Esophagus muscularis mucosa (tissue), 4 donors: ENCODE measurements around the gene OSBPL3. TPM values are rescaled to one million over a fixed set of nuclear protein-coding genes. Genes with fewer than 3 reads are reported as not detected.
A peak's percentile ranks its signal among the peaks of the same experiment; 100 is the strongest.

ENCODE experiments used
- DNase-seq: peaks from one replicate; pipeline ENCODE4 v3.0.0-alpha.2; 2017; ENCODE audit errors: extremely low spot score
- H3K27ac ChIP-seq, 4 donors: fragments of 200-600 bp; sonication (generic); replicated peaks in 1 of 4; 1 replicate in 3 of 4; 2 replicates in 1 of 4; pipeline ENCODE4 v1.5.1; 2016 to 2019; ENCODE audit warnings: mild to moderate bottlenecking in 1 of 4
- H3K27me3 ChIP-seq, 4 donors: fragments of 200-600 bp; sonication (generic); one replicate each; pipeline versions ENCODE4 v1.5.1 to v1.6.0; 2016 to 2019
- H3K36me3 ChIP-seq, 4 donors: fragments of 200-600 bp; sonication (generic); one replicate each; pipeline ENCODE4 v1.5.1; 2016 to 2019
- H3K4me1 ChIP-seq, 4 donors: fragments of 200-600 bp; sonication (generic); one replicate each; pipeline ENCODE4 v1.5.1; 2016 to 2019
- H3K4me3 ChIP-seq, 4 donors: fragments of 200-600 bp; sonication (generic); 1 replicate in 2 of 4; 2 replicates in 2 of 4; pipeline ENCODE4 v1.5.1; 2016 to 2019; ENCODE audit warnings: mild to moderate bottlenecking in 4 of 4, moderate library complexity in 1 of 4
- H3K9me3 ChIP-seq, 4 donors: fragments of 200-600 bp; sonication (generic); 1 replicate in 3 of 4; 2 replicates in 1 of 4; pipeline ENCODE4 v1.5.1; 2016 to 2019
- CTCF ChIP-seq, 3 experiments: fragments of 200-600 bp in 2 of 3; fragments of 450-650 bp in 1 of 3; sonication (generic) in 2 of 3; IDR thresholded peaks; one replicate each; pipeline ENCODE4 v1.5.1; 2017 to 2019; ENCODE audit warnings: antibody characterized with exemption in 3 of 3, mild to moderate bottlenecking in 2 of 3, moderate library complexity in 1 of 3
- EP300 ChIP-seq: sonication (generic); formaldehyde crosslinking; IDR thresholded peaks from one replicate; pipeline ENCODE4 v1.6.1; 2017; ENCODE audit warnings: antibody characterized with exemption
- POLR2A ChIP-seq: fragments of 450-650 bp; IDR thresholded peaks from one replicate; pipeline ENCODE4 v1.6.1; 2017; ENCODE audit warnings: antibody characterized with exemption, moderate library complexity, mild to moderate bottlenecking, low read depth
- POLR2AphosphoS5 ChIP-seq, 2 donors: sonication (generic); formaldehyde crosslinking; IDR thresholded peaks; one replicate each; pipeline ENCODE4 v1.6.1; 2017; ENCODE audit warnings: antibody characterized with exemption in 2 of 2
- WGBS: methylation state at CpG from one replicate; pipeline ENCODE4 v1.1.5; 2018; 5-methylcytosine and 5-hydroxymethylcytosine counted together
- intact Hi-C: fragments of 100-400 bp; cut with DNase I; formaldehyde crosslinking; loops from one replicate; pipeline ENCODE4 v1.15.1; 2023
- total RNA-seq, 4 donors: library from RNA; depleted of rRNA; stranded (reverse); fragments of >200 nt; gene quantifications; one replicate each; pipeline versions ENCODE4 v1.1.0 to v1.2.1, GENCODE V29; 2016

The OSBPL3 gene
- total RNA-seq, 4 donors from 2014 or later = 2.6 to 4.6 (median 3.3) TPM

- Histone ChIP-seq H3K27me3 (no peaks in the 10 kb centered on the region), H3K4me1 (peaks cover 27 to 69% (median 54%) of the 10 kb centered on the region in 4 donors), H3K9me3 (no peaks in the 10 kb centered on the region), H3K36me3 (no peaks in the 10 kb centered on the region), H3K27ac (peak overlapping the region in 2 of 4 donors; percentile 18 to 46), H3K4me3 (no peak overlapping the region)
- intact Hi-C loops = loop anchor here (5.0 kb wide), 1 partner anchor 157 kb away; the partner anchor contains the start of gene OSBPL3
- DNase-seq = no peak
- WGBS = 34% methylated on average over 1 of the region's 1 CpG
- TF ChIP-seq EP300 = no peak
- TF ChIP-seq CTCF (IDR thresholded peaks at IDR 0.05) = no peak
- no peak for TF ChIP-seq POLR2AphosphoS5 (IDR thresholded peaks at IDR 0.05)
- no peak for TF ChIP-seq POLR2A
These were observed 154.6 kb downstream of the OSBPL3 start for GRCh38 chr7:24825381-24825794.

- no peak overlapping the region for H3K4me3 ChIP-seq
- TF ChIP-seq EP300 (no peak), CTCF (IDR thresholded peaks at IDR 0.05) (no peak), POLR2A (no peak), POLR2AphosphoS5 (IDR thresholded peaks at IDR 0.05) (no peak)
- DNase-seq = no peak
- H3K4me1 ChIP-seq = peaks cover 27 to 70% (median 58%) of the 10 kb centered on the region in 4 donors
- no peaks in the 10 kb centered on the region for H3K27me3 ChIP-seq
- H3K27ac ChIP-seq = peak overlapping the region in 3 of 4 donors; percentile 18 to 46 (median 23)
- no peaks in the 10 kb centered on the region for H3K36me3 ChIP-seq
- WGBS = 56% methylated on average over 3 of the region's 3 CpGs
- no peaks in the 10 kb centered on the region for H3K9me3 ChIP-seq
- intact Hi-C loops = loop anchor here (5.0 kb wide), 1 partner anchor 157 kb away; the partner anchor contains the start of gene OSBPL3
These were observed 155.1 kb downstream of the OSBPL3 start for GRCh38 chr7:24824896-24825295.

DNA sequence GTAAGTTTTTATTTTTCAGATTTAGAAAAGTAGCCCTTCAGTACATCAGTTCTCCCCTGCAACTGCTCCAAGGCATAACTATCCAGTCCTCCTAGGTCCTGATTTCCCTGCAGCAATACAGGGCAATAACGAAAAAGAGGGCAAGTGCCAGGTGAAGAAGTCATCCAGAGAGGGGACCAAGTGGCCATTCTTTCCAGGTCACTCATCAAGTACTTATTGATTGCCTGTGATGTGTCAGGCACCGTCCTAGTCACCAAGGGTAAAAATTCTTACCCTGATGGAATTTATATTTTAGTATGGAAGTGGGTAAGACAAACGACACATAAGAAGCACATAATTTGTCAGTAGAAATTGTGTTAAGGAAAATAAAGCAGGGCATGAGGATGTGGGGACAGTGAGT is 155.6 kb downstream of the OSBPL3 start:
- H3K27ac ChIP-seq = peak overlapping the region in 3 of 4 donors; percentile 18 to 46 (median 23)

DNA sequence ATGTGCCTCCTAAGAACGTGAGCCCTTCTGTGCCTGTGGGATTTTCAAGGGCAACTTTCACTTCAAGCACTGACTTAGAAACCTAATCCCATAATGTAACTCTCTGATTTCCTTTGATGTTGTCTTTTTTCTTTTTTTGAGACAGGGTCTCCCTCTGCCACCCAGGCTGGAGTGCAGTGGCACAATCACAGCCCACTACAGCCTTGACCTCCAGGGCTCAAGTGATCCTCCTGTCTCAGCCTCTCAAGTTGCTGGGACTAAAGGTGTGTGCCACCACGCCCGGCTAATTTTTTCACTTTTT is 158.3 kb downstream of the OSBPL3 start:
- Histone ChIP-seq H3K4me1 (peaks cover 21 to 40% (median 39%) of the 10 kb centered on the region in 4 donors), H3K4me3 (no peak overlapping the region), H3K27me3 (no peaks in the 10 kb centered on the region), H3K9me3 (no peaks in the 10 kb centered on the region), H3K27ac (peak overlapping the region; percentile 24 to 62 (median 52)), H3K36me3 (no peaks in the 10 kb centered on the region)
- TF ChIP-seq POLR2A (no peak), POLR2AphosphoS5 (IDR thresholded peaks at IDR 0.05) (no peak), CTCF (IDR thresholded peaks at IDR 0.05) (no peak), EP300 (no peak)
- intact Hi-C loops = loop anchor here (2.0 kb wide), 1 partner anchor 249 kb away; no protein-coding TSS in a partner anchor
- no peak for DNase-seq
- 82% methylated on average over 3 of the region's 3 CpGs for WGBS

More for the DNA sequence above, 155.6 kb downstream of the OSBPL3 start:
- Histone ChIP-seq H3K27me3 (no peaks in the 10 kb centered on the region), H3K4me3 (no peak overlapping the region), H3K4me1 (peaks cover 24 to 66% (median 54%) of the 10 kb centered on the region in 4 donors), H3K36me3 (no peaks in the 10 kb centered on the region), H3K9me3 (no peaks in the 10 kb centered on the region)
- TF ChIP-seq POLR2A (no peak), POLR2AphosphoS5 (IDR thresholded peaks at IDR 0.05) (no peak), CTCF (IDR thresholded peaks at IDR 0.05) (no peak), EP300 (no peak)
- intact Hi-C loops = no loop called here
- DNase-seq = no peak
- 77% methylated on average over 3 of the region's 3 CpGs for WGBS
